Stomach (tissue), 9 donors: Measurements from ENCODE around the gene NSRP1. TPM values are rescaled to one million over a fixed set of nuclear protein-coding genes. Genes with fewer than 3 reads are reported as not detected.

Experiments used
- DNase-seq, 2 donors: peaks; one replicate each; pipeline versions ENCODE4 v3.0.0 to v3.0.0-alpha.2; 2013 to 2019
- H3K27ac ChIP-seq, 5 donors: fragments of 200-600 bp in 4 of 5; sonication (generic) in 4 of 5; one replicate each; pipeline ENCODE4 v1.5.1; 2013 to 2019; ENCODE audit warnings: mild to moderate bottlenecking in 1 of 5, moderate library complexity in 1 of 5
- H3K27me3 ChIP-seq, 3 donors: fragments of 200-600 bp; sonication (generic); one replicate each; pipeline ENCODE4 v1.5.1; 2017 to 2019; ENCODE audit warnings: mixed run types in 1 of 3
- H3K36me3 ChIP-seq, 4 donors: fragments of 200-600 bp; sonication (generic); 1 replicate in 3 of 4; 2 replicates in 1 of 4; pipeline ENCODE4 v1.5.1; 2016 to 2019
- H3K4me1 ChIP-seq, 4 donors: fragments of 200-600 bp; sonication (generic); one replicate each; pipeline ENCODE4 v1.5.1; 2016 to 2019
- H3K4me3 ChIP-seq, 4 donors: fragments of 200-600 bp; sonication (generic) in 3 of 4; one replicate each; pipeline ENCODE4 v1.5.1; 2016 to 2019; ENCODE audit warnings: mild to moderate bottlenecking in 1 of 4
- H3K9me3 ChIP-seq, 4 donors: fragments of 200-600 bp; sonication (generic); one replicate each; pipeline ENCODE4 v1.5.1; 2016 to 2019
- EP300 ChIP-seq: sonication (generic); formaldehyde crosslinking; IDR thresholded peaks from one replicate; pipeline ENCODE4 v1.6.1; 2017; ENCODE audit warnings: antibody characterized with exemption
- POLR2A ChIP-seq, 4 donors: fragments of 450-650 bp; IDR thresholded peaks; one replicate each; pipeline ENCODE4 v1.6.1; 2016; ENCODE audit warnings: antibody characterized with exemption in 4 of 4, control low read depth in 2 of 4, mild to moderate bottlenecking in 1 of 4, moderate library complexity in 1 of 4
- POLR2AphosphoS5 ChIP-seq, 3 donors: sonication (generic); formaldehyde crosslinking; IDR thresholded peaks; one replicate each; pipeline ENCODE4 v1.6.1; 2016; ENCODE audit warnings: antibody characterized with exemption in 3 of 3
- WGBS, 5 donors: extraction: QIAGEN DNeasy Blood & Tissue Kit in 3 of 5; methylation state at CpG; one replicate each; pipeline versions ENCODE4 v1.1.5 to v1.1.7; 2013 to 2018; 5-methylcytosine and 5-hydroxymethylcytosine counted together
- intact Hi-C: fragments of 100-400 bp; cut with DNase I; formaldehyde crosslinking; loops from one replicate; pipeline ENCODE4 v1.15.1; 2023; ENCODE audit warnings: low total_unique reads
- polyA plus RNA-seq, 3 donors: library from polyadenylated mRNA; stranded (reverse); fragments of 200-250 nt; gene quantifications; one replicate each; pipeline ENCODE4 v1.2.3, GENCODE V29; 2013
- total RNA-seq, 5 donors: library from RNA; depleted of rRNA; stranded (reverse); fragments of >200 nt; gene quantifications; one replicate each; pipeline versions ENCODE4 v1.1.0 to v1.2.3, GENCODE V29; 2014 to 2016
- TF ChIP-seq, protein P1 (sequence below), 7 experiments: fragments of 450-650 bp in 4 of 7; fragments of 200-600 bp in 3 of 7; sonication (generic) in 3 of 7; IDR thresholded peaks; one replicate each; pipeline ENCODE4 v1.5.1; 2016 to 2019; ENCODE audit warnings: antibody characterized with exemption in 7 of 7, control low read depth in 2 of 7, mild to moderate bottlenecking in 1 of 7
- donor health status: healthy with polysubstance abuse.
- donor health status: Bipolar disorder and iron deficiency.
- donor health status: healthy.

The NSRP1 gene
- total and polyA plus RNA-seq, 8 donors = 5.4 to 110 (median 26.9) TPM

DNA sequence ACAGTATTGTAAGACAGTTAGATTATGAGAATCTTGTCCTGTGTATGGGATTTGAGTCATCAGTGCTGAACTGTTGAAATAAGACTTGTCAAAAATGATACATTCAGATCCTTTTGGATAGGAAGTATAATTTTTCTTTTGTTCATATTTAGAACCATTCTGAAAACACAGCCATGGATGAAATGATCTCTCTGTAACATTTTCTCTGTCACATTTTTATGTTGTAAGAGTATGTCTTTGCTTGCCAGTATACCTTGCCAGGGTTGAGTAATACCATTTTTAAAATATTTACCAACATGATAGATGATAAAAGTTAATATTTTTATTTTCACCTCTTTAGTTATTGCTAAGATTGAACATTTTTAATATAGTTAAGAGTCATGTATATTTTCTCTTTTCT is 45.0 kb downstream of the NSRP1 start:
- no peak overlapping the region for H3K4me3 ChIP-seq
- TF ChIP-seq POLR2AphosphoS5 (IDR thresholded peaks at IDR 0.05) (no peak), EP300 (no peak), POLR2A (IDR thresholded peaks at IDR 0.05) (no peak)
- TF ChIP-seq, protein P1, sequence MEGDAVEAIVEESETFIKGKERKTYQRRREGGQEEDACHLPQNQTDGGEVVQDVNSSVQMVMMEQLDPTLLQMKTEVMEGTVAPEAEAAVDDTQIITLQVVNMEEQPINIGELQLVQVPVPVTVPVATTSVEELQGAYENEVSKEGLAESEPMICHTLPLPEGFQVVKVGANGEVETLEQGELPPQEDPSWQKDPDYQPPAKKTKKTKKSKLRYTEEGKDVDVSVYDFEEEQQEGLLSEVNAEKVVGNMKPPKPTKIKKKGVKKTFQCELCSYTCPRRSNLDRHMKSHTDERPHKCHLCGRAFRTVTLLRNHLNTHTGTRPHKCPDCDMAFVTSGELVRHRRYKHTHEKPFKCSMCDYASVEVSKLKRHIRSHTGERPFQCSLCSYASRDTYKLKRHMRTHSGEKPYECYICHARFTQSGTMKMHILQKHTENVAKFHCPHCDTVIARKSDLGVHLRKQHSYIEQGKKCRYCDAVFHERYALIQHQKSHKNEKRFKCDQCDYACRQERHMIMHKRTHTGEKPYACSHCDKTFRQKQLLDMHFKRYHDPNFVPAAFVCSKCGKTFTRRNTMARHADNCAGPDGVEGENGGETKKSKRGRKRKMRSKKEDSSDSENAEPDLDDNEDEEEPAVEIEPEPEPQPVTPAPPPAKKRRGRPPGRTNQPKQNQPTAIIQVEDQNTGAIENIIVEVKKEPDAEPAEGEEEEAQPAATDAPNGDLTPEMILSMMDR (IDR thresholded peaks at IDR 0.05) = no peak
- intact Hi-C loops = no loop called here
- no peaks in the 10 kb centered on the region for H3K27me3 ChIP-seq
- H3K9me3 ChIP-seq = peaks cover 0 to 7% (median 0%) of the 10 kb centered on the region in 4 donors
- peaks cover 0 to 41% (median 25%) of the 10 kb centered on the region in 4 donors for H3K36me3 ChIP-seq
- peaks cover 0 to 18% (median 3%) of the 10 kb centered on the region in 4 donors for H3K4me1 ChIP-seq
- no peak overlapping the region for H3K27ac ChIP-seq
- DNase-seq = no peak

DNA sequence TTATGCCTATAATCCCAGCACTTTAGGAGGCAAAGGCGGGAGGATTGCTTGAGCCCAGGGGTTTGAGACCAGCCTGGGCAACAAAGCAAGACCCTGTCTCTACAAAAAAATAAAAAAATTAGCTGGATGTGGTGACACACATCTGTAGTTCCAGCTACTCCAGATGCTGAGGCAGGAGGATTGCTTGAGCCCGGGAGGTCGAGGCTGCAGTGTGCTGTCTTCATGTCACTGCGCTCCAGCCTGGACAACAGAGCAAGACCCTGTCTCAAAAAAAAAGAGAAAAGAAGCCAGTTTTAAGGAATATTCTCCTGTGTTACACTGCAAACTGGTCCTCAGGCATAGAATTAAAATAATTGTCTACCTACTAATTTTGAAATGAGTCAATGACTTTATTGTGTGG is 47.9 kb downstream of the NSRP1 start:
- Histone ChIP-seq H3K36me3 (peaks cover 0 to 30% (median 23%) of the 10 kb centered on the region in 4 donors), H3K27ac (no peak overlapping the region), H3K9me3 (no peaks in the 10 kb centered on the region), H3K4me1 (peaks cover 0 to 18% (median 3%) of the 10 kb centered on the region in 4 donors), H3K27me3 (no peaks in the 10 kb centered on the region), H3K4me3 (no peak overlapping the region)
- WGBS, 5 donors = 93 to 99% (median 97%) methylated on average over 4 of the region's 4 CpGs
- DNase-seq = no peak
- intact Hi-C loops = no loop called here
- no peak for TF ChIP-seq POLR2AphosphoS5 (IDR thresholded peaks at IDR 0.05)
- TF ChIP-seq EP300 = no peak
- no peak for TF ChIP-seq POLR2A (IDR thresholded peaks at IDR 0.05)
- TF ChIP-seq, protein P1 (IDR thresholded peaks at IDR 0.05) = no peak

DNA sequence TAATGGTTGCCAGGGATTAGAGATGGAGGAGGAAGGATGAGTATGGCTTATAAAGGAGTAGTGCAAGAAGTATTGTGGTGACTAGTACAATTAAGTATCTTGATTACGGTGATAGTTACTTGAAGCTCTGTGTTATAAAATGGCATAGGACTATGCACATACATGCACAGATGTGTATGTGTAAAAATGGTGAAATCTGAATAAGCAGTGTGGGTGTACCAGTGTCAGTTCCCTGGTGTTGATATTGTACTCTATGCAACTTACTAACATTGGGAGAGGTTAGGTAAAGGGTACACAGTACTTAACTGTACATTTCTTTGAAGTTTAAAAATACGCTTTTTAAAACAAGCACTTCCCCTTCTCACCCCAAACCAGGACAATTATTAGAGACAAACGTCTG is 48.5 kb downstream of the NSRP1 start:
- TF ChIP-seq POLR2A (IDR thresholded peaks at IDR 0.05) = no peak

DNA sequence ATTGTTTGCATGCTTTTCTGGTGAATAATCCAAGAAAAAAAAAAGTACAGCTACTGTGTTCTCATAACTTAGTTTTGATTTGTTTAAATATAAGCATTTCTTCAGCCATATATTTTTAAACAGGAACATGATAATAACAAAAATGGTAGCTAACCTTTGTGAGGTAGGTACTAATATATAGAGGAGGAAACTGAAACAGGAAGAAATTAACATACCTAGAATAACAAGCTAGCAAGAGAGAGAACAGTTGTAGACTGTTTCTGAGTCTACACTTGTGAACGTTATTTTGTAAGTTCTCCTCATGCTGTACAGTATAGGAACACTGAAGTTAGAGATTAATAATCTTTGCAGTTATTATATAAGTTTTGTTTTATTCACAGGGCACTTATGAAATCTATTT is 49.3 kb downstream of the NSRP1 start:
- DNase-seq = no peak

More for the DNA sequence above, 48.5 kb downstream of the NSRP1 start:
- Histone ChIP-seq H3K27ac (no peak overlapping the region), H3K36me3 (peaks cover 0 to 29% (median 18%) of the 10 kb centered on the region in 4 donors), H3K4me3 (no peak overlapping the region), H3K4me1 (peaks cover 0 to 18% (median 3%) of the 10 kb centered on the region in 4 donors), H3K27me3 (no peaks in the 10 kb centered on the region), H3K9me3 (no peaks in the 10 kb centered on the region)
- intact Hi-C loops = no loop called here
- 82 to 92% (median 86%) methylated on average over 3 of the region's 3 CpGs for WGBS, 5 donors
- DNase-seq = no peak

More for the DNA sequence above, 49.3 kb downstream of the NSRP1 start:
- no peaks in the 10 kb centered on the region for H3K27me3 ChIP-seq
- H3K36me3 ChIP-seq = peaks cover 0 to 29% (median 17%) of the 10 kb centered on the region in 4 donors
- H3K27ac ChIP-seq = no peak overlapping the region
- intact Hi-C loops = no loop called here
- H3K9me3 ChIP-seq = no peaks in the 10 kb centered on the region
- TF ChIP-seq EP300 = no peak
- TF ChIP-seq POLR2A (IDR thresholded peaks at IDR 0.05) = no peak
- TF ChIP-seq, protein P1 (IDR thresholded peaks at IDR 0.05) = no peak
- no peak for TF ChIP-seq POLR2AphosphoS5 (IDR thresholded peaks at IDR 0.05)
- peaks cover 0 to 19% (median 4%) of the 10 kb centered on the region in 4 donors for H3K4me1 ChIP-seq
- H3K4me3 ChIP-seq = no peak overlapping the region
- WGBS, 5 donors = 60 to 83% (median 73%) methylated on average over 1 of the region's 1 CpG
